ENCODE measurements around the gene CHIC2. TPM values are rescaled to one million over a fixed set of nuclear protein-coding genes. Genes with fewer than 3 reads are reported as not detected.

The CHIC2 gene
- total RNA-seq, 1 experiment from 2014 or later: 52.3 TPM

GRCh38 chr4:54074381-54074780 is 10.0 kb upstream of the CHIC2 start:
- no peaks in the 10 kb centered on the region for H4K20me1 ChIP-seq (ENCODE audit: low read length)
- no peaks in the 10 kb centered on the region for H3K27me3 ChIP-seq (ENCODE audit: low read length)
- DNase-seq: no peak
- no peak for TF ChIP-seq EZH2 (IDR thresholded peaks at IDR 0.05; ENCODE audit: low read length, unreplicated experiment)
- TF ChIP-seq CTCF (conservative IDR thresholded peaks at IDR 0.05; ENCODE audit: low read depth, low read length): no peak
- no peak for TF ChIP-seq EZH2phosphoT487 (IDR thresholded peaks at IDR 0.05; ENCODE audit: borderline replicate concordance, low read length)
- no peaks in the 10 kb centered on the region for H3K36me3 ChIP-seq (ENCODE audit: low read depth, low read length)
- intact Hi-C loops (cut with micrococcal nuclease): no loop called here
- BruUV-seq (replicated peaks): no TSS peak
- no peaks in the 10 kb centered on the region for H3K9me2 ChIP-seq (replicated peaks; ENCODE audit: low read length)
- no peak overlapping the region for H3K4me2 ChIP-seq (ENCODE audit: low read length)
- no peak overlapping the region for H3K4me3 ChIP-seq (ENCODE audit: low read length)
- no peak overlapping the region for H3K9ac ChIP-seq (ENCODE audit: low read length)
- H3K4me1 ChIP-seq (ENCODE audit: insufficient read depth, low read length): peaks cover 21% of the 10 kb centered on the region
- H3K79me2 ChIP-seq (ENCODE audit: low read length): no peaks in the 10 kb centered on the region
- H3K9me3 ChIP-seq (ENCODE audit: low read length): no peaks in the 10 kb centered on the region
- no peak overlapping the region for H2AFZ ChIP-seq (ENCODE audit: low read length)
- no peaks in the 10 kb centered on the region for H3F3A ChIP-seq (ENCODE audit: low read length, unreplicated experiment)
- POLR2A ChIA-PET (ENCODE audit: unreplicated experiment): no interaction called here
- no peak for ATAC-seq
- CTCF ChIA-PET: no interaction called here
- no peak overlapping the region for H3K27ac ChIP-seq (ENCODE audit: low read length)

DNA sequence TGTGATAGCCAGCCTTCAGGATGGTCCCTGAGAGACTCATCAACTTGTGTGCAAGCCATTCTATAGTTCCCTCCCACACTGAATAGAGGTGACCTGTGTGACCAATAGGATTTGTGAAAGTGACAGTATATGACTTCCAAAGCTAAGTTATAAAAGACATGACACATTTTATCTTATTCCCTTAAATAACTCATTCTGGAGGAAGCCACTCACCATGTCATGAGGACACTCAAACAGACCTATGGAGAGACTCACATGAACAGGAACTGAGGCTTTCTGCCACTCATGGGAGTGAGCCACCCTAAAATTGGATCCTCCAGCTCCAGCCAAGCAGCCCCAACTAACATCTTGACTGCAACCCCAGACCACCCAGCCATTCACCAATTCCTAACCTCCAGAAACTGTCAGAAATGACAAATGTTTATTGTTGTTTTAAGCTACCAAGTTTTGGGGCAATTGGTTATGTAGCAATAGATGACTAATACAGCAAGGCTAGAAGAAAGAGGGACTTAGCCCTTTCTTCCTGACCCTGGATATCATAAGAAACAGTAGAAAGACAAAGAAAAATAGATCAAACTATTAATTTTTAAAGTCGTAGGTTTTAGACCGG is 9.0 kb upstream of the CHIC2 start:
- Histone ChIP-seq H3K27ac (ENCODE audit: low read length) (no peak overlapping the region), H2AFZ (ENCODE audit: low read length) (no peak overlapping the region), H3F3A (ENCODE audit: low read length, unreplicated experiment) (no peaks in the 10 kb centered on the region), H3K27me3 (ENCODE audit: low read length) (no peaks in the 10 kb centered on the region), H3K79me2 (ENCODE audit: low read length) (no peaks in the 10 kb centered on the region), H4K20me1 (ENCODE audit: low read length) (no peaks in the 10 kb centered on the region), H3K4me3 (ENCODE audit: low read length) (no peak overlapping the region), H3K9ac (ENCODE audit: low read length) (no peak overlapping the region), H3K9me3 (ENCODE audit: low read length) (no peaks in the 10 kb centered on the region), H3K4me2 (ENCODE audit: low read length) (no peak overlapping the region), H3K36me3 (ENCODE audit: low read depth, low read length) (no peaks in the 10 kb centered on the region), H3K9me2 (replicated peaks; ENCODE audit: low read length) (no peaks in the 10 kb centered on the region), H3K4me1 (ENCODE audit: insufficient read depth, low read length) (peaks cover 21% of the 10 kb centered on the region)
- POLR2A ChIA-PET (ENCODE audit: unreplicated experiment): no interaction called here
- DNase-seq: no peak
- TF ChIP-seq EZH2phosphoT487 (IDR thresholded peaks at IDR 0.05; ENCODE audit: borderline replicate concordance, low read length): no peak
- TF ChIP-seq EZH2 (IDR thresholded peaks at IDR 0.05; ENCODE audit: low read length, unreplicated experiment): no peak
- TF ChIP-seq CTCF (conservative IDR thresholded peaks at IDR 0.05; ENCODE audit: low read depth, low read length): no peak
- intact Hi-C loops (cut with micrococcal nuclease): no loop called here
- CTCF ChIA-PET: interaction anchor here (0.6 kb wide), 1 partner anchor 1697 kb away, joined by 3 read pairs; no protein-coding TSS in a partner anchor
- no TSS peak for BruUV-seq (replicated peaks)
- no peak for ATAC-seq

DNA sequence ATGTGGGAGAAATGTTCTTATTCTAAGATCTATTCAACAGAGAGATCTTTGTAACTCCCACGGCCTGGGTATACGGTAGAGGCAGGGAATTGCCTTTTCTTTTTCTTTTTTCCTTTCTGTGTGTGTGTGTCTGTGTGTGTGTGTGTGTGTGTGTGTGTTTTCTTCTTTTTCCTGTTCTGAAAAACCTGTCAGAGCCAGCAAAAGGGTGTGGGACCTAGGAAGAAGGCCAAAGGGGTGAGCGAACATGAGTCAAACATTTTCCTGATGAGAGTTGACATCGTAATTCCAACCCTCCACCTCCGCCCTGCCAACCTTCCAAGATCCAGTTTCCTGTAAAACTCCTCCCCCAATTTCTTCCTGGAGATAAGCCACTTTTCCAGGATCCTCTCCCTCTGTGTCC is 2.8 kb upstream of the CHIC2 start:
- CTCF ChIA-PET: no interaction called here
- peak overlapping the region; percentile 64 for H3K4me2 ChIP-seq (ENCODE audit: low read length)
- H3K4me3 ChIP-seq (ENCODE audit: low read length): peak overlapping the region; percentile 16; the same call in 1 of the 2 replicates
- peak overlapping the region; percentile 30 for H3K9ac ChIP-seq (ENCODE audit: low read length)
- intact Hi-C loops (cut with micrococcal nuclease): loop anchor here (2.0 to 10.0 kb wide), 4 partner anchors 78 to 872 kb away; partner anchors contain the start of gene SCFD2
- BruUV-seq (replicated peaks): no TSS peak
- H3K27me3 ChIP-seq (ENCODE audit: low read length): no peaks in the 10 kb centered on the region
- POLR2A ChIA-PET (ENCODE audit: unreplicated experiment): interaction anchor here (0.5 kb wide), 1 partner anchor 112 kb away, joined by 9 read pairs; no protein-coding TSS in a partner anchor
- H2AFZ ChIP-seq (ENCODE audit: low read length): peak overlapping the region; percentile 15
- no peak for TF ChIP-seq CTCF (conservative IDR thresholded peaks at IDR 0.05; ENCODE audit: low read depth, low read length)
- TF ChIP-seq EZH2 (IDR thresholded peaks at IDR 0.05; ENCODE audit: low read length, unreplicated experiment): no peak
- no peak for TF ChIP-seq EZH2phosphoT487 (IDR thresholded peaks at IDR 0.05; ENCODE audit: borderline replicate concordance, low read length)
- H4K20me1 ChIP-seq (ENCODE audit: low read length): peaks cover 8% of the 10 kb centered on the region
- H3K9me2 ChIP-seq (replicated peaks; ENCODE audit: low read length): no peaks in the 10 kb centered on the region
- peaks cover 40% of the 10 kb centered on the region for H3K4me1 ChIP-seq (ENCODE audit: insufficient read depth, low read length)
- H3K27ac ChIP-seq (ENCODE audit: low read length): peak overlapping the region; percentile 69
- DNase-seq (peak; percentile 97), ATAC-seq (peak; percentile 54)
- H3K36me3 ChIP-seq (ENCODE audit: low read depth, low read length): no peaks in the 10 kb centered on the region
- H3K79me2 ChIP-seq (ENCODE audit: low read length): peaks cover 22% of the 10 kb centered on the region
- H3K9me3 ChIP-seq (ENCODE audit: low read length): no peaks in the 10 kb centered on the region
- no peaks in the 10 kb centered on the region for H3F3A ChIP-seq (ENCODE audit: low read length, unreplicated experiment)

All from PC-3 (cell line).